DLD1 (cell line): Measurements from ENCODE around the gene FCRL3.

Experiments used
- in situ Hi-C: cut with HindIII; loops from 2 replicates; pipeline ENCODE4 v1.10.0; 2017; ENCODE audit warnings: low sequenced_read_pairs

Gene FCRL3

DNA sequence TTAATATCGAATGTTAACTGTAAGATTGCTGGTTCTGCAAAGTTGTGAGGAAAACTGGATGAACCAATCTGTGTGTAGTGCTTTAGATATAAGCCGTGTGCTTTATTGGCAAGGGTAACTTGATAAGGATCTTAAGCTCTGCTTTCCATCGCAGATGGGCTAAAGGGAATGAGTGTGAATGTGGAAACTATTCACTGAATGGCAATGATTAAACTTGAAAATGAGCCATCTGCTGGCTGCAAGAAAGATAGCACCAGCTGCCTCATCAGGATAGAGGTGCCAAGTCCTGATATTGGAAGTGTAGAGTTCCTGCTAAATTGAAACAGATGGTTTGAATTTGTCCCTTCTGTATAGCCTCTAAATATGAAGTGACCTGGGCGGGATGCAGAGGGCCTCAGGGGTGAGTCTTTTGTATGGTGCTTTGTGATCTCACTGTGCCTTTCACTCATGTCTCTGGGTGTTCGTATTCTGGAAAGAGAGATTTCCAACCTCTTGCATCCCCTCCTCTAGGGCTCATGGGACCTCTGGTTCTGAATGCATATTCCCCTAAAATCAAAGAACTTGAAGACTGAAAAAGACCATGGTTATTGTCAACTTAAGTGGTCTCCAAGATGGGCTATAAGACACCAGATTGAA is 9.2 kb downstream of the FCRL3 start:
- in situ Hi-C loops = no loop called here

DNA sequence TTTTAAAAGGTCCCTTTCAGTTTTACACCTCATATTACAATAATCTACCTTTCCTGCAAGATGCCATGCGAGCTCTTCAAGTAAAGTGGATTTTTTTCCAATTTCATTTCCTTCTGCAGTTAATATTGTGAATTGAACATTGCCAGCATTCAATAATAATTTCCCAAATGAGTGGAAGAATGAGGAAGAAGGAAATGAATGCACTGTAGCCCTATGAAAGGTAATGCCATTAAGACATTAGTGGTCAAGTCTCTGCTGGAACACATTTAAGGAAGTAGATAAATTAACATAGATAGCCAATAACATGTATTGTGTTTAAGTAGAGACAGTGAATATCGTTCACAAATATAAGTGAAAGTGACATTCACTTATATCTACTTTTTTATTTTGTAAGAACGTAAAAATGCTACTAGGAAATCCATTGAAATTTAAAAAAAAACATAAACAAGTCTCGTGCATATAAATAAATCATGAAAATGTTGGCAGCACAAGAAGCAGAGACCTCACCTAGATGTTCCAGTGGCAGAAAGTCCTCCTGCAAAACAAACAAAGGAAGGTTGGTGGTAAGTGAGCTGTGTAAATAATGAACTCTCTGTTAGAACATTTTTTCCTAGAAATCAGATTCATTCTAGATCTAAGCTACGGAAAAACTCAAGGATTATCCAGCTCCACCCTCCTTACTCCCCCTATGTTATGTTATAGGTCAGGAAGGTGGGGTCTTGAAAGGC is 17.7 kb downstream of the FCRL3 start:
- in situ Hi-C loops = no loop called here

DNA sequence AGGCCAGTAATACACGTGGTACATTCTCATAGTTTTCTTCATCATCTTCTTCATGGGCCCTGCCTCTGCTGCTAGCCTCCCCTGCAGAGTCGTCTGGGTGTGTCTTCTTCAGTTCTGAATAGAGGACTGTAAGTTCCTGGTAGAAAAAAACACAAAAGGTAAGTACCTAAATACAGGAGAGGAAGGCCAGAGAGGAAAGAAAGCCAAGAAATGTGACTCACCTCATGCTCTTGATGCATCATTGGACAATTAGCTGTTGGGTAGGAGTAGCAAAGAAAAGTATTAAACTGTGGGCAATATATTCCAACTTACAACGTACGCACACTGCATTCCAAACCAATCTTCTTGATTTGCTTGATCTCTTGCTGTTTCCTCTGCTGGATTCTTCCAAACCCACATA is 21.8 kb downstream of the FCRL3 start:
- in situ Hi-C loops = no loop called here

GRCh38 chr1:157673008-157673407 is 27.6 kb downstream of the FCRL3 start:
- in situ Hi-C loops = no loop called here

DNA sequence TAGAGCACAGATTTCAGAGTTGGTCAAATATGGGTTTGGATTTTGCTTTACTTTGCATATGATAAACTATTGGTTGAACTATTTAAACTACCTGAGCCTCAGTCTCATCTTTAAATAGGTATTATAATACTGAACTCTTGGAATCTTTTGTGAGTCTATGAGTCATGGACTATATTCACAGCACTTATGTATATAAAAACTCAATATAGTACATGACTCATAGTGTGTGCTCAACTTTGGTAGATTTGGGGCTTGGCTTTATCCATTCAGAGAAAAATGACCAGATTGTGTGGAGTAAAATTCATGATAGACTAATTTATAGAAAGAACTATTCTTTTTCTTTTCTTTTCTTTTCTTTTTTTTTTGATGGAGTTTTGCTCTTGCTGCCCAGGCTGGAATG is 28.7 kb downstream of the FCRL3 start:
- in situ Hi-C loops = no loop called here

DNA sequence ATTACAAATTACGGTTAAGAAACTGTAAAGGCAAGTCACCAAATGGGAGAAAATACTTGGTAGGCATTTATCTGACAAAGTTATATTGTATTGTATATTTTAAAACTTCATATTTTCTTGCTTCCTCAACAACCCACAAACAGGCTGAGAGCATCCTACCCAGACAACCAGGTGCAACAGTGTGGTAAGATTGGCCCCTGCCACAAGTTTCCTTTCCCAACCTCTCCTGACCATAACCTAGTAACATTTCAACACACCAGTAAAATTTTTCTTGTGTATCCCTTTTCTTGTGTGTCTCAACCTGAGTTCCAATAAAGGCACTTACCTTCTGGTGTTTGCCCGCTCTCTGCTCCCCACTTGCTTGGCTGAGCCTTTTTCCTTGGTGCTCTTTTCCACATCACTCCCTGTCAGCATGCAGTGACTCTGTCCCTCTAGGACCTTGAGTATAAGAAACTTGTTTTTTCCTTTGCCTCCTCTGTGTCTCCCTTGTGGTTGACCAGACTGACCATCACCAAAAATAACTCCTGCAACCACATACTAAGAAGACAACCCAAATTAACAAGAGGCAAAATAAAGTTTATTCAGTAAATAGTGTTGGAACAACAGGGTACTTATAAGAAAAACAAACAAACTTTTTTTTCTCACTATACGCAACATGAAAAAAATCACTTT is 40.9 kb downstream of the FCRL3 start:
- in situ Hi-C loops = no loop called here

- in situ Hi-C loops = no loop called here
These were observed 42.0 kb downstream of the FCRL3 start for GRCh38 chr1:157658571-157658970.

GRCh38 chr1:157653494-157653873 is 47.1 kb downstream of the FCRL3 start:
- in situ Hi-C loops = no loop called here

- in situ Hi-C loops = no loop called here
These were observed 47.6 kb downstream of the FCRL3 start for GRCh38 chr1:157652859-157653493.

DNA sequence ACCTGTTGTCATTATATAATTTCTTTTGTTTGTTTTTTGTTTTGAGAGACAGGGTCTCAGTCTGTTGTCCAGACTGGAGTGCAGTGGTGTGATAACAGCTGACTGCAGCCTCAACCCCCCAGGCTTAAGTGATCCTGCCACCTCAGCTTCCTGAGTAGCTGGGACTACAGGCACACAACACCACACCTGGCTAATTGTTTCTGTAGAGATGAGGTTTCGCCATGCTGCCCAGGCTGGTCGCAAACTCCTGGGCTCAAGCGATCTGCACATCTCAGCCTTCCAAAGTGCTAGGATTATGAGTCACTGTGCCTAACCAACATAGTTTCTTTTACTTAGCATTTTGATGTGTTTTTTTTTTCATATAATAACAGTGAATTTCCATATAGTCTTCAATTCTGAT is 52.3 kb downstream of the FCRL3 start:
- in situ Hi-C loops = no loop called here

- in situ Hi-C loops = no loop called here
These were observed 54.4 kb downstream of the FCRL3 start for GRCh38 chr1:157646144-157646543.

GRCh38 chr1:157641177-157641576 is 59.4 kb downstream of the FCRL3 start:
- in situ Hi-C loops = no loop called here

DNA sequence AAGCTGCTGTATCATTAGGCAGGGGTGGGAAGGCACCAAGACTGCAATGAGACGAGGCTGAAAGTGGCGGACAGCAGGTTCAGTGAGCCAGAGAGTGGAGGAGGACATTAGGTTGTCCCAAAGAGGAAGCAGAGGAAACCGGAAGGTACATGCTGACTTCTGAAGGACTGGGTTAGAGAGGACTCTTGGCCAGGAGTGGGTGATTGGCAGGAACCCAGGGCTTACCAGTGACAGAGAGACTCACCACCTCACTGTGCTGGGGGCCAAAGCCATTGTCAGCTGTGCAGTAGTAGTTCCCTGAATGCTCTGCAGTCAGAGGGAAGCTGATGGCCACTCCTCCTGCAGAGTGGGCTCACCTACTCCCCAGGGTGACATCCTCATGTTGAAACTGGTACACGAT is 60.8 kb downstream of the FCRL3 start:
- in situ Hi-C loops = no loop called here

GRCh38 chr1:157628773-157629172 is 71.8 kb downstream of the FCRL3 start:
- in situ Hi-C loops = no loop called here
